HG03565 (cell line): ENCODE results near the gene BMP7.
"Not testable (repeated sequence)": the region's sequence is repeated elsewhere in the genome, so short reads cannot be mapped to it uniquely, and the experiment has no call there.

Source experiments
- ATAC-seq: cut with Tn5 transposase; IDR thresholded peaks from one replicate; pipeline ENCODE4 v1.9.1; 2021; ENCODE audit warnings: mild to moderate bottlenecking, moderate library complexity; ENCODE audit not compliant: unreplicated experiment

The BMP7 gene

DNA sequence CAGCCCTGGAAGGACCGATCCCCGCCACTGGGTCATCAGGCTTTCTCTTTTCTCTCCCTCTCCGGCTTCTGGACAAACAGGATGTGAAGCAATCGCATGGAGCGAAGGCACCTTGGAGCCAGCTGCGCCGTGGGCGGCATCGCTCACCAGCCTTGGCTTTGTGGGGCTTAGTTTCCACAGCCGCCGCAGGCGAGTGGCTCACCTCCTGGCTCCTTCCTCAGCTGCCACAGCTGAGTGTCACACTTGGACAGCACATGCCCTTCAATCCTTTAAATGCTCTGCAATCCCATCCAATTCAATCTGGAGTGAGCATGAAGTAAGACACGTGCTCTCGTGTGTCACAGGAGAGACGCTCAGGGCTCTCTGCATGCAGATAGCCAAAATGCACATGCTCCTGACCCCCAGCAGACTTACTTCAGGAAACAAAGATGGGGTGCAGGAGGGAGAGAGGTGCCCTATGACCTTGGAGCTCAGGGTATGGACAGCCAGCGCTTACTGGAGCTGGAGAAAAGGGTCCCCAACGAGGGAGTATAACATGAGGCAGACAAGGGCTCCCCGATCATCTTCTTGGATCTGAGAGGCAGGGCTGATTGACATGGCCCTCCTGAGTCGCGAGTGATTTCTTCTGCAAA lies 70.9 kb downstream of the BMP7 start:
- ATAC-seq: no peak

DNA sequence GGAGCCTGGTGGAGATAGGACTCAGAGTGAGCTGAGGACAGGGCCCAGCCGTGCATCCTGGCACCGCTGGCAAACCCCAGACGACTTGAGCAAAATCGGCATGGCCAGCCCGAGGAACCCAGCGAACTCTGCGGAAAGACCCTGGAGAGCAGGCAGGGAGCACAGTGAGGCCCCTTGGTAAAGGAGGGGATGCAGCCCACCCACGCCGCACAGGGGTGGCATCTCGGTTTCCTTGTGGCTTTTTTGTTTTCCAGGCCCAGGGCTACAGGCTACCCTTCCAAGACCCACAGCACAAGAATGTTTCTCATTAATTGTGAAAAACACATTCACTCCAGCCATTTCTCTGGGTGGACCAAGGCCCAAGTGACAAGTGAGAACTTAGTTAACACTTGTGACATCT lies 71.4 kb downstream of the BMP7 start:
- no peak for ATAC-seq

DNA sequence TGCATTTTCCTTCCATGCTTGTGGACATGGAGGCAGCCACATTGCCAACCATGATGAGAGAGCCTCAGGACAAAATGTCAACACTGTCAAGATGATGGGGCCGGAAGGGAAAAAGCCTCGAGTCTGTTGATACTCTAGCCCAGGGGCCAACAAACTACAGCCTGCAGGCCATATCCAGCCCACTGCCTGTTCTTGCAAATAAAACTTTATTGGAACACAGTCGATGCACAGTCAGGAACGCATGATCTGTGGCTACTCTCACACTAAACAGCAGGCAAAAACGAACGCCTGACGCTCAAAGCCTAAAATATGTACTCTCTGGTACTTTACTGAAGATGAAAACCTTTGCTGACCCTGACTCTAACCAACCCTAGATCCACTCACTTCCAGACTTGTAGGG lies 72.3 kb downstream of the BMP7 start:
- no peak for ATAC-seq

DNA sequence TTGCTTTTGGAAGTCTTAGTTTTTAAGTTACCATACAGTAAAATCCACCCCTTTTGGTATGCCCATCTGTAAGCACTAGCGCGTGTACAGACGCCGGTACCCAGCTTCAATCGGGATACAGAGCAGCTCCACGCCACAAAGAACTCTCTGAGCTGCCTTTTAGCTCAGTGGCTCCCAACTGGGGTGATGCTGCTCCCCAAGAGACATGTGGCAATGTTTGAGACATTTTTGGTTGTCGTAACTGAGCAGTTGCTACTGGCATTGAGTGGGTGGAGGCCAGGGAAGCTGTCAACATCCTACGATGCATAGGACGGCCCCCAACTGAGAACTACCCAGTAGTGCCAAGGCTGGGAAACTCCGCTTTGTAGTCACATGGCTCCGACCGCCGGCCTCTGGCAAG lies 73.3 kb downstream of the BMP7 start:
- ATAC-seq: no peak

DNA sequence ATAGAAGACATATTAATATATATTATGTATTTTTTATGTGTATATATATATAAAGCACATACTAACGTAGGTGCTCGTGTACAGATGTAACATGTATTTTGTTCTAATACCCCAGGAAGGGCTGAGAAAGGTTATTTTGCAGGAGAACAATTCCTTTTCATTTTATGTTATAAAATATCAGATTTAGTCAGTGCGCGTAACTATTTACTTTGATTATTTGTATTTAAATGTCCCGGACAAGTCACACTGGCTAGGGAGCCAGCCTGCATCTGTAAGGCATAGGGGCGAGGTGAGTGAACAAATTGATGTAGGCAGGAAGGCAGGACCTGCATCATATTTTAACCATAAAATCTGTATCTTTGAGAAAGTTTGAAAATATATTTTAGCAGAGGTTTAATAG lies 74.1 kb downstream of the BMP7 start:
- ATAC-seq: no peak

DNA sequence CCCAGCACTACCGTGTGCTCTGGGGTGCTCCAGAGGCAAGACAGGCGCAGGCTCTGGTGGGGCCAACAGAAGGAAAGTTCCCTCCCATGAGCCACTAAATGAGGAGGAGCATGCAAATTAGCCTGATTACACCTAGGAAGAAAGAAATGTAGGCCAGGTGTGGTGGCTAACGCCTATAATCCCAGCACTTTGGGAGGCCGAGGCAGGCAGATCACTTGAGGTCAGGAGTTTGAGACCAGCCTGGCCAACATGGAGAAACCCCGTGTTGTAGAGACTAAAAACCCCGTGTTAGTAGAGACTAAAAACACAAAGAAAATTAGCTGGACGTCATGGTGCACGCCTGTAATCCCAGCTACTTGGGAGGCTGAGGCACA lies 75.2 kb downstream of the BMP7 start:
- not testable (repeated sequence) for ATAC-seq

DNA sequence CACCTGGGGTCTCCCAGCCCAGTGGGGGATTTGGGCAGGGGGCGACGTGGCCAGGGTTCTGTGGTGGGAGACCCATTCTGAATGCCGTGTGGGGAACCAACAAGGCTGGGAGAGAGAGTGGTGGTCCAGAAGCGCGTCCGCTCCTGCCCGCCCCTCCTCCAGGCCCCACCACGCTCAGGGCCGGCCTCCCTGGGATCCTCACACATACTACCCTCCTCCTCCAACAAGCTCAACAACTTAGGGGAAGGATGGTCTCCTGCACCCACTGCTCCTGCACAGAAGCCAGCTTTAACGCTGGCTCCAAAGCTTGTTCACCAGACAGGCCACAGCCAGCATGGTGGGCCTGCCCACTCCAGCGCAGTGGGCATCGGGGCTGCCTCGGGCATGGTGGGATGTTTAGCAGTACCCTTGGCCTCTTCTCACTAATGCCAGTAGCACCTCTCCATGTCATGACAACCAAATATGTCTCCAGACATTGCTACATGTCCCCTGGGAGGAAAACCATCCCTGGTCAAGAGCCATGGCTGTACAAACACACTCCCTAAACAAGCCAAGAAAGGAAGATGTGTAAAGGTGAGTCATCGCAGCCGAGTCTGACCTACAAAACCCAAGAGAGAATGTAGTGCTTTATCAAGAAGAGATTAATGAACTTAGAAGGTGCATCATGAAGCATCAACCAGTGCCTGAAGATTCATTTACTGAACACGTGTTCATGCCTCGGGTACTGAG lies 75.7 kb downstream of the BMP7 start:
- no peak for ATAC-seq

DNA sequence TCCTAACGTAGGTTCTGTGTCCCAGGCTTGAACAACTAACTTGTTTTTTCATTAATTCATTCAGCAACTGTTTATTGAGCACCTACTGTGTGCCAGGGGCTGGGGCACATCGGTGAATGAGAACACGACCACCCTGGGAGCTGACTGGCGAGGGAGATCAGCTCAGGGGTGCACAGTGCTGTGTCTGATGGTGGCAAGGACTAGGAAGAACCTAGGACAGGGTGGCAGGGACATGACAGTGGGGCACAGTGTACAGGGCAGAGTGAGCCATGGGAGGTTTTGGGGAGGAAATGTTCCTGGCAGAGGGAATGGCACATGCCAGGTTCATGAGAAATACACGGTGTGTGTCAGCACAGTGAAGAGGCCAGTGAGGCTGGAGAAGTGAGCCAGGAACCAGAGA lies 76.7 kb downstream of the BMP7 start:
- no peak for ATAC-seq

DNA sequence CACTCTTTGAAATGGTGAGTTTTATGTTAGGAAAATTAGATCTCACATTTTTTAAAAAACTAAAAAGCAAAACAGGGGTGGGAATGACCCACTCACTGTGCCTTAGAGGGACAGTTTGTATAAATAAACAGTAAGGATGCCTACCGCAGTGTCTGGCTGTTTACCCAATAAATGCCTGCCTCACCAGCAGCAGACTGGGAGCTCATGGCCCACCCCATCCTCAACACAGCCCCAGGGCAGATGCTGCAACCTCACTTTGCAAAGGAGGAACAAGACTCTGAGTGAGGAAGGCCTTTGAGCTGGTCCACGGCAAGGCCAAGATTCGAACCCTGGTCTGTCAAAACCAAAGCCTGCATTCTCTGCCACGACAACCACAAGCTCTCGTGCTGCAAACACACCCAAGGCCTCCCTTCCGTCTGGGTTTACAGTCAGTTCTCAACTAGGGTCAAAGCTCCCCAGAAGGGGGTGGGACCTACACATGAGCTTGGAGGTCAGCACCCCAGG lies 77.8 kb downstream of the BMP7 start:
- no peak for ATAC-seq

DNA sequence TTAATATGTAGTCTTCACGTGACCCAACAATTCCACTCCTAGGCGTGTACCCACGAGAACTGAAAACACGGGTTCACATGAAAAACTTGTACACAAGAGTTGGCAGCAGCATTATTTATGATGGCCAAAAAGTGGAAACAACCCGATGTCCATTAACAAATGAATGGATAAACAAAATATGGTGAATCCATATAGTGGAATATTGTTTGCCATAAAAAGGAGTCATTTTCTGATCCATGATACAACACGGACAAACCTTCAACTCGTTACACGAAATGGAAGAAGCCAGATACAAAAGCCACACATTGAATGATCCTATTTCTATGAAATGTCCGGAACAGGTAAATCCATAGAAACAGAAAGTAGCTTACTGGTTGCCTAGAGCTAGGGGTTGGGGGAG lies 78.4 kb downstream of the BMP7 start:
- no peak for ATAC-seq

DNA sequence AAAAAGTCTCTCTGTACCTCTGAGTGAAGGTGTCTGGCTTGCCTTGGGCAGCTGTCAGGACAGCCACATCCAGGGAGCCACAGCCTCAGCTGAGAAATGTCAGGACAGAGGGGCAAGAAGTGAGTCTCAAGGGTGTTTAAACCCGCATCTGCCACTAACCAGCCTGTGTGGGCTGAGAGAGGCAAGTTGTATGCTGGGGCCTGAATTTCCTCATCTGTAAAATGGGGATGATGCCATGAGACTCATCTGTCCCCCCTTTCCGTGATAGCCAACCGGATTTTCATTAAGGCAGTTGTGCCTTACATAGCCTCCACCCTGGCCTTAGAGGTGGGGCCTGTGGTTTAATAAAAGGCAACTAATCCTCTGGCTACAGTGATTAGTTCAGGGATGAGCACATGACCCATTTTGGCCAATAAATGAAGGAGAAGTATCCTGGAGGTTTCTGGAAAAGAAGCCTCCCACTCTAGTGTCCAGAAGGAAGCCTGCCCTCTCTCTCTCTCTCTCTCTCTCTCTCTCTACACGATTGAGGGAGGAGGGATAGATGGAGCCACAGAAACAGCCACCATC lies 79.3 kb downstream of the BMP7 start:
- no peak for ATAC-seq

DNA sequence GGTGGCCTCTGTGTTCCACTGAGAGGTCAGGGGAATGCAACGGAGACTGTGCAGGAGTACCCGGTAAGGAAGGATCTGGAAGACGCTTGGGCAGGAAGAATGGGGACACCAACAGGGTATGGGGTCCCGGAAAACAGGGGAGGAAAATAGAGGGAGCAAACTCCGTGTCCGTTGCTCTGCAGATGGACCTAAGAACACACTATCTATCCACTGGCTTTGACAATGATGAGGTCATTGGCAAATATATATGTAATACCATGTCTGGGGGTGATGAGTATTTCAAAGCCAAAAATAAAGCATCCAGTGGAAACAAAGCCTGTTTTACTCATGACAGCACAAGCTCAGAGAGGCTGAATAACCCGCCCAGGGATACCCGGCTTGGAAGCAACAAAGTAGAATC lies 80.2 kb downstream of the BMP7 start:
- no peak for ATAC-seq

DNA sequence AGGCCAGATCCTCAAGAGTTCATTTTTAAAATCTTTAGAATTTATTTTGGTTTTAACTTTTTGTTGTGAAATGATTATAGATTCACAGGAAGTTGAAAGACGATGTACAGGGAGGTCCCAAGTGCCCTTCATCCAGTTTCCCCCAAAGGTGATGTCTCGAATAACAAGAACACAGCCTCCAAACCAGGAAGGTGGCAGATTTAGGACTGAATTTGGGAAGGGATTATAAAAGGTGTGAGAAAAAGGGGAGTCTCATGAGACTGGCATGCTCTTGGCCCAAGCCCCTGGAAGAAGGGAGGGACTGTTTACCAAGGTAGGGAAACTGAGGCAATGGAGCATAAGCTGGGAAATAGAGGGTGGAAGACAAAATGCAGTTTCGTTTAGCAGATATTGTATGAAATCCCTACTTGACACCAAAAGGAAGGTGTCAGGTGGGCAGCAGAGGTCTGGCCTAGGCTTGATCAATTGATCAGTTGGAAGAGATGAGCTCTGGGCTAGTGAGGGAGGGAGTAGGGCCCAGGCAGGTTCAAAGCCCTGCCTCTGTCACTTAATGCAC lies 81.2 kb downstream of the BMP7 start:
- no peak for ATAC-seq

DNA sequence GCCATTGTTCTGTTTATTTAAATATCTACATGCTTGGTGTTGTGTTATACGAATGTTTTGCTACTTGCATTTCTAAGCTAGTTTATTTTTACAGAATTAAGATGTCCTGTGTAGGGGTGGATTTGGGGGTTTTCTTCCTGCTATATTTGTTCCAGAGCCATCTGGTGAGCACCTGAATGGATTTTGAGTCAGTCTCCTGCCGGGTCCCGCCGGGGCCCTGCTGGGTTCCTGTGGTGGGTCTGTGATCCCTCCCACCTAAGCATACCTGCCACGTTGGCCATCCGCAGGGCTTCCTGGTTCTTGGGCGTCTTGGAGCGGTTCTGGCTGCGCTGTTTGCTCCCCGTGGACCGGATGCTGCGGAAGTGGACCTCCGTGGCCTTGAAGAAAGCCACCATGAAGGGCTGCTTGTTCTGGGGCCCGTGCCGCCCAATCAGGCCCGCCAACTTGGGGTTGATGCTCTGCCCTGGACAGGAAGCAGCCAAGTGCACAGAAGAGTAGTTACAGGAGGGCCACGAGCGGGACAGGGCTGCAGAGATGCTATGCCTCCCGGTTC lies 82.9 kb downstream of the BMP7 start:
- no peak for ATAC-seq

DNA sequence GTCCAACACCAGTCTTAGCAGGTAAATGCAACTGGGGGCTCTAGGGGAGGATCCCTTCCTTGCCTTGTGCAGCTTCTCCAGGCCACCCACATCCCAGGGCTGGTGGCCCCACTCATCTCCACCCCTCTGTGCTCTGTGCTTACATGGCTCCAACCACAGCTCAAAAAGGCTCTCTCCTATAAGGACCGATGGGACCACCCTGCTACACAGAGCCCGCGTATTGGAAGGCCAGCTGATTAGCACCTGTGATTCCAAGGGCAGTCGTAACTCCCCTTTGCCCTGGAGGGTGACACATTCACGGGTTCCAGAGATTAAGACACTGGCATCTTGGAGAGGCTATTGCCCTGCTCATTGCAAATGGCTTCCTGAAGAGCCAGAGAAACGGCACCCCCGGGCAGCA lies 84.8 kb downstream of the BMP7 start:
- no peak for ATAC-seq

DNA sequence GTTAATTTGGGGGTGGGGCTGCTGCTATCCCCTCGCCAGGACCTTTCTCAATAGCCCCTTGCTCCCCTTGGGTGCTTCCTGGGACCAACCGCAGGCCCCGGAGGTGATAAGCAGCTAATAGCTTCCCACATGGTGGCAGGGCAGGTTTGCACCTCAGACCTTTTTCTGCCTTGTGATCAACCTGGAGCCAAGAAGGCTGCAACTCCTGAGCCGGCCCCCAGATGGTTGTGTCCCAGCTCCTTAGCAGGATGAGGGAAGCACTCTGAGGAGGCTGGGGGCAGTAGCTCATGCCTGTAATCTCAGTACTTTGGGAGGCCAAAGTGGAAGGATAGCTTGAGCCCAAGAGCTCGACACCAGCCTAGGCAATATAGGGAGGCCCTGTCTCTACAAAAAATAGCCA lies 85.5 kb downstream of the BMP7 start:
- no peak for ATAC-seq

DNA sequence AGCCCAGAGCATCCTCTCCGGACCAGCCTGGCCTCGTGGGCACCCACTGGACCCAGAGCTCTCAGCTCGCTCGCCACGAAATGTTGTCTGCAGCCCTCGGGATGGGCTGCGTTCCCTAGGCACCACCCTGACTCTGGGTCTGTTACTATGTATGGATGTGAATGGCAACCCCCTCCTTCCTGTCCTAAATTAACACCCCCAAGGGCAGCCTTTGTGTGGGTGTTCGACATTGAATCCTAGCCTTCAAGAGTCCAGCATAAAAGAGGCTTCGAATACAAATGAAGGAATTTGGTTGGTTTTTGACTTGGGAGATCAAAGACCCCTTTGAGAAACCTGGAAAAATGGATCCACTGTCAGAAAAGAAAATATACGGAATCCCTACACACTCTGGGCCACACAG lies 86.1 kb downstream of the BMP7 start:
- no peak for ATAC-seq

DNA sequence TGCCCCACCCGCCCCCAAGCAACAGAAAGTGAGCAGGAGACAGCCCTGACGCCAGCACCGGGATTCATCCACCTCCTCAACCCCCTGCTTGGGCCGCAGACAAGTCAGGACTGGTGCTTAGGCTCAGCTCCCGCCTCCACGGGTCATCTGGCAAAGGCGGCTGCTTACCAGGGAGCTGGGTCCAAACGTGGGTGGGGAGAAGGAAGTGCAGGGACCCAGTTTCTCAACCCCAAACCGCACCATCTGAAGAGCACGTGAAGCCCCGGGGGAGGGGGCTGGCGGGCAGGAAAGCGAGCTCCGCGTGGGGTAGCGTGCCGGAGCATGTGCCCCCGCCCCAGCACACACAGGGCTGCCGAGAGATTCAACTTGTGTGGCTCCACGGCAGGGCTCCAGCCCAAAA lies 87.2 kb downstream of the BMP7 start:
- no peak for ATAC-seq

DNA sequence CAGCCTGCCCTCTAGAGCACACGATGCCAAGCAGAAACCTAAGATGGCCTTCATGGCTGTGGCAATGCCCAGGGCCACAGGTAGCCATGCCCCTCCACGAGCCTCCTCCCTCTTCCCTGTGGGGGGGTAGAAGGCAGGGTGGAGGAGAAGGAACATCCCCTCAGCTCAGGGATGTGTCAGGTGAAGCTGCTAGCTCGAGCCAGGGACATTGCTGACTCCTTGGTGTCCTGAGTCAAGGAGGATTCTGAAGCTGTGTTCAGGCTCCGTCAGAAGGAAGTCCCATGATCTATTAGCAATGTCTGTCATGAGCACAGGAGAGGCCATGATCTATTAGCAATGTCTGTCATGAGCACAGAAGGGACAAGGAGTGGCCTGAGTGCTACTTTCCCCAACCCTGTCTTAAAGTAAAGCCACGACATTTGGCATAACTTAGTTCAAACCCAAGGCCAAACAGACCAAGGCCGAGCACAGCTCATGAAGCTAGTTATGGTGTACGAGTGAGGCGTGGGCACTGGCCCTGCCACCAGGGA lies 87.8 kb downstream of the BMP7 start:
- no peak for ATAC-seq

DNA sequence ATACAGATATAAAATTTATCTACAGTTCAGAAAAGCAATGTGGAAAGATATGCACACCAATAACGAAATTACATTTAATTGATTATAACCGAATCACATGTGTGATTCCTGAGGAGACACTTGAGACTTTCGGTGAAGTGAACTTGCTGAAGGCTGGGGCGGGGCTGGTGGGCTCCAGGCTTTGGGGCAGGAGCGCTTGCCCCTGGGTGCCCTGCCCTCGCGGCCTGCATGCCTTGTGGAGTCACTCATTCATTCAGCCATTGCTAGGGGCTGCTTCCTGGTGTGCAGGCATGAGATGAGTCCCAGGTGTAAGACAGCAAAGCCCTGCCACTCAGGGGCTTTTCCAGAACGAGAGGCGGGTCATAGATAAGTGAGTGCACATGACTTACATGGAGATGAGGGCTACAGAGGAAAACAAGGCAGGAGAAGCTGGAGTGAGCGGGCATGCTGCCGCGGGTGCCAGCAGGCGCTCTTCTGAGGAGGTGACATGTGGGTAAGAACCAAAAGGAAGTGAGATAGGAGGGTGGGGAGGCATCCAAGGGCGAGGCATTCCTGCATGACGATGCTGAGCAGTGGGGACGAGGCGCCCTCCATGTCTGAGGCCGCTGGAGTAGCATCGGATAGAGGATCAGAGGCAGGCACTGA lies 88.7 kb downstream of the BMP7 start:
- no peak for ATAC-seq

DNA sequence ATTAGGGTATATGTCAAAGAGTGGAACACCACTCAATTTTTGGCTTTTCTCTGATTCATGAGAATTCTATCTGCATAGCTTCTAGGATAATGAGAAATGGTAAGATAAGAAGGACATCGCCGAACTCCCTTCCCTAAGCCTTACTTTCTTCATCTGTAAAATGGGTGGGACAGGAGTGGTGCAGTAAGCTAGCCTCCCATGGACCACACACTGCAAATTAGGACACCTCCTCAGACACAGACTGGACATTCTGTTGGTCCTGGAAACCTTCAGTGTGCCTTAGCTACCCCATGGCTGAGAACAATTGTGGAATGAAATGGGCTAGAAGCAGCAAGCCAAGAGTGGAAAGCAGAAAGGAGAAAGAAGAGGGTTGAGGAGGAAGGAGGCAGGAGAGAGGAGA lies 89.6 kb downstream of the BMP7 start:
- no peak for ATAC-seq
